Right lobe of liver (tissue), 6 donors: ENCODE data around the gene SPDYE5. TPM values are rescaled to one million over a fixed set of nuclear protein-coding genes. Genes with fewer than 3 reads are reported as not detected.
"Not testable (repeated sequence)": the region's sequence is repeated elsewhere in the genome, so short reads cannot be mapped to it uniquely, and the experiment has no call there.

Source experiments
- ATAC-seq, 4 donors: fragments of 200-7000 bp; cut with Tn5 transposase; one replicate each; pipeline ENCODE4 v1.9.1; 2020; ENCODE audit warnings: mild to moderate bottlenecking in 4 of 4, moderate library complexity in 4 of 4
- DNase-seq, 3 donors: peaks; one replicate each; pipeline ENCODE4 v3.0.0-alpha.2; 2020
- H3K27ac ChIP-seq, 3 donors: fragments of 200-600 bp; one replicate each; pipeline ENCODE4 v1.8.0; 2022
- H3K27me3 ChIP-seq, 2 donors: fragments of 200-600 bp; one replicate each; pipeline ENCODE4 v1.8.0; 2022
- H3K36me3 ChIP-seq, 4 donors: fragments of 200-600 bp; sonication (generic) in 1 of 4; one replicate each; pipeline versions ENCODE4 v1.5.1 to v1.8.0; 2017 to 2022; ENCODE audit warnings: control low read depth in 1 of 4
- H3K4me1 ChIP-seq, 4 donors: fragments of 200-600 bp; sonication (generic) in 1 of 4; one replicate each; pipeline versions ENCODE4 v1.5.1 to v1.8.0; 2017 to 2022; ENCODE audit warnings: control low read depth in 1 of 4
- H3K4me3 ChIP-seq, 3 donors: fragments of 200-600 bp; one replicate each; pipeline ENCODE4 v1.8.0; 2022
- H3K9me3 ChIP-seq, 4 donors: fragments of 200-600 bp; sonication (generic) in 1 of 4; one replicate each; pipeline versions ENCODE4 v1.5.1 to v1.8.0; 2017 to 2022; ENCODE audit warnings: control low read depth in 1 of 4
- CTCF ChIP-seq, 4 donors: fragments of 200-600 bp in 3 of 4; fragments of 450-650 bp in 1 of 4; IDR thresholded peaks; one replicate each; pipeline versions ENCODE4 v1.5.1 to v1.8.0; 2016 to 2022; ENCODE audit warnings: antibody characterized with exemption in 4 of 4, mild to moderate bottlenecking in 2 of 4
- POLR2A ChIP-seq: fragments of 450-650 bp; IDR thresholded peaks from one replicate; pipeline ENCODE4 v1.6.1; 2017; ENCODE audit warnings: antibody characterized with exemption, mild to moderate bottlenecking
- WGBS: methylation state at CpG from one replicate; pipeline ENCODE4 v1.1.6; 2018; ENCODE audit warnings: low coverage, low lambda C conversion rate; ENCODE audit not compliant: insufficient coverage; ENCODE audit errors: missing lambda C conversion rate; 5-methylcytosine and 5-hydroxymethylcytosine counted together
- intact Hi-C, 2 donors: fragments of 100-400 bp; cut with DNase I; formaldehyde crosslinking; loops; one replicate each; pipeline versions ENCODE4 v1.11.2 to v1.14.1; 2022
- long read RNA-seq: library from polyadenylated mRNA; unstranded; transcript quantifications from one replicate; pipeline ENCODE4 v2.0.0, GENCODE V29; 2019
- total RNA-seq, 6 experiments: library from RNA; depleted of rRNA in 2 of 6; stranded (reverse); fragments of >200 nt in 2 of 6; fragmentation: NEBNext Ultra II Directional in 3 of 6; extraction: Animal tissue kit (Norgen Biotek cat#: 25700) in 3 of 6; gene quantifications; one replicate each; pipeline versions ENCODE4 v1.1.0 to v1.2.4, GENCODE V29; 2016 to 2023
- donor health status: DM: no; HTN: yes; CAD: no.
- donor health status: DM: no; HTN: no; CAD: no.
- donor health status: DM: no; HTN: no; CAD: no.
- donor health status: DM: no; HTN: yes; CAD: no.
- donor health status: DM: no; HTN: yes; CAD: no.

SPDYE5 gene
- not detected for total RNA-seq
- long read RNA-seq = 0 reads

- intact Hi-C loops, H3K27me3 ChIP-seq, H3K4me1 ChIP-seq, H3K36me3 ChIP-seq, H3K9me3 ChIP-seq, H3K4me3 ChIP-seq, DNase-seq, H3K27ac ChIP-seq, ATAC-seq: not testable (repeated sequence)
- 83% methylated on average over 5 of the region's 6 CpGs for WGBS
Measured at GRCh38 chr7:75492020-75492419, at the start of gene SPDYE5. SPDYE5 (plus strand) TSS chr7:75492320; CDS start chr7:75494048, 1,728 bp downstream.

- H3K27ac ChIP-seq = peak overlapping the region; percentile 43 to 84 (median 72)
- peak overlapping the region; percentile 48 to 66 (median 61) for H3K4me3 ChIP-seq
- TF ChIP-seq POLR2A = peak; percentile 63
- DNase-seq, H3K9me3 ChIP-seq, H3K27me3 ChIP-seq, H3K4me1 ChIP-seq, intact Hi-C loops: not testable (repeated sequence)
- peaks cover 8 to 31% (median 13%) of the 10 kb centered on the region in 4 donors for H3K36me3 ChIP-seq
- 0% methylated on average over 2 of the region's 76 CpGs for WGBS
- peak; percentile 96 to 98 (median 97) for ATAC-seq
Measured at GRCh38 chr7:75442465-75443111, 49.5 kb upstream of the SPDYE5 start.

- H3K9me3 ChIP-seq, H3K4me3 ChIP-seq, H3K4me1 ChIP-seq, DNase-seq, H3K27ac ChIP-seq, H3K36me3 ChIP-seq, H3K27me3 ChIP-seq, intact Hi-C loops, ATAC-seq: not testable (repeated sequence)
- WGBS = no CpG with 5 or more reads among the region's 5 CpGs
Measured at GRCh38 chr7:75449946-75450345, 42.2 kb upstream of the SPDYE5 start.

- TF ChIP-seq CTCF (IDR thresholded peaks at IDR 0.05) = peak; percentile 7 to 51 (median 46)
- intact Hi-C loops, H3K4me1 ChIP-seq, H3K4me3 ChIP-seq, H3K36me3 ChIP-seq, DNase-seq, H3K9me3 ChIP-seq, H3K27me3 ChIP-seq: not testable (repeated sequence)
- peak overlapping the region in 2 of 3 donors; percentile 67 to 72 for H3K27ac ChIP-seq
- 2% methylated on average over 4 of the region's 4 CpGs for WGBS
- ATAC-seq = peak; percentile 95 to 97 (median 96)
Measured at GRCh38 chr7:75452494-75452955, 39.6 kb upstream of the SPDYE5 start.

GRCh38 chr7:75456403-75456802 is 35.7 kb upstream of the SPDYE5 start:
- H3K4me3 ChIP-seq, H3K4me1 ChIP-seq, ATAC-seq, H3K36me3 ChIP-seq, H3K27ac ChIP-seq, DNase-seq, intact Hi-C loops, H3K27me3 ChIP-seq, H3K9me3 ChIP-seq: not testable (repeated sequence)
- WGBS = 52% methylated on average over 4 of the region's 10 CpGs

- H3K27ac ChIP-seq, H3K4me3 ChIP-seq, intact Hi-C loops, ATAC-seq, H3K27me3 ChIP-seq, H3K36me3 ChIP-seq, H3K9me3 ChIP-seq, DNase-seq, H3K4me1 ChIP-seq: not testable (repeated sequence)
- no CpG with 5 or more reads among the region's 5 CpGs for WGBS
Measured at GRCh38 chr7:75458034-75458433, 34.1 kb upstream of the SPDYE5 start.

- H3K27me3 ChIP-seq, H3K36me3 ChIP-seq, DNase-seq, H3K9me3 ChIP-seq, H3K27ac ChIP-seq, H3K4me1 ChIP-seq, H3K4me3 ChIP-seq, intact Hi-C loops: not testable (repeated sequence)
- 0% methylated on average over 1 of the region's 5 CpGs for WGBS
- ATAC-seq = peak in 1 of 4 donors; percentile 14
Measured at GRCh38 chr7:75460541-75460940, 31.6 kb upstream of the SPDYE5 start.

GRCh38 chr7:75470166-75470565 is 22.0 kb upstream of the SPDYE5 start:
- H3K4me3 ChIP-seq, H3K27ac ChIP-seq, DNase-seq, H3K4me1 ChIP-seq, ATAC-seq, H3K9me3 ChIP-seq, H3K27me3 ChIP-seq, intact Hi-C loops: not testable (repeated sequence)
- peaks cover 0 to 19% (median 0%) of the 10 kb centered on the region in 4 donors for H3K36me3 ChIP-seq
- no CpG with 5 or more reads among the region's 4 CpGs for WGBS

- DNase-seq, ATAC-seq, H3K4me3 ChIP-seq, H3K4me1 ChIP-seq, intact Hi-C loops, H3K9me3 ChIP-seq, H3K27ac ChIP-seq, H3K27me3 ChIP-seq: not testable (repeated sequence)
- H3K36me3 ChIP-seq = peaks cover 0 to 23% (median 0%) of the 10 kb centered on the region in 4 donors
Measured at GRCh38 chr7:75477457-75477856, 14.7 kb upstream of the SPDYE5 start.

GRCh38 chr7:75480313-75480712 is 11.8 kb upstream of the SPDYE5 start:
- H3K9me3 ChIP-seq, intact Hi-C loops, H3K27ac ChIP-seq, ATAC-seq, H3K27me3 ChIP-seq, H3K4me1 ChIP-seq, DNase-seq, H3K36me3 ChIP-seq, H3K4me3 ChIP-seq: not testable (repeated sequence)
